GM12873 (cell line): ENCODE measurements around the gene KRT27.

ENCODE experiments used
- CTCF ChIP-seq: IDR thresholded peaks from 2 replicates; pipeline ENCODE4 v1.5.1; 2012; ENCODE audit warnings: low read depth, mild to moderate bottlenecking, moderate library complexity, low read length, control low read depth; ENCODE audit not compliant: insufficient read depth; ENCODE audit errors: missing control alignments

Gene KRT27

DNA sequence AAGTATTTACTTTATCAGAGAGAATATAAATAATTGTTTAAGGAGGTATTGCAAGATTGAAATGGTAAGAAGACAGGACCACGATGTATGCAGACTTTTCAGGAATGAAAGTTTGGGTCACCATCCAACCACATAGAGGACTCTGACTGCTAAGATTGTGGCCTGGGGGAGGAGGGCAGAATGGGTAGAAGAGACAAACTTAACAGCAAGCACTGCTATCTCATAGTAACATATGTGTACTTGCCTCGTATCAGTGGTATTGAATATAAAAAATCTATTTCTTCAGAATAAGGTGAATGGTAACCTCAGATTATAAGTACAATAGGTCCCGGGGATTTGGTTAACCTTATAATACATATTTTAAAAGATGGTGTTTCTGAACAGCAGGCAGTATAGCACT is 34.2 kb upstream of the KRT27 start:
- TF ChIP-seq CTCF: no peak

DNA sequence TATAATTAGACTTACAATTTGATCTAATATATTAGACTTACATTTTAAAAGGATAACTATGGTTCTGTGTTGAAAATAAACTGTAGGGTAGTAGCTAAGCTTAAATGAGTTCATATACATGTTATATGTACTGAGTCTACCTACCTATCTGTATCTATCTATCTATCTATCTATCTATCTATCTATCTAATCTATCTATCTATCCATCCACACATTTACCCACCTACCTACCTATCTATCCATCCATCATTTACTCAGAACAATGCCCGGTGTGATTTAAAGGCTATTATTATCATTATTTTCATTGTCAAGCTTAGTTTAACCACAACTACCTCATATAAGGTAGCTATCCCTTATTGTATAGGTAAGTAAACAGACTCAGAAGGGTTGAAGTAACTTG is 33.0 kb upstream of the KRT27 start:
- no peak for TF ChIP-seq CTCF

GRCh38 chr17:40813804-40814203 is 31.5 kb upstream of the KRT27 start:
- no peak for TF ChIP-seq CTCF

GRCh38 chr17:40812639-40813038 is 30.3 kb upstream of the KRT27 start:
- TF ChIP-seq CTCF: no peak

GRCh38 chr17:40810494-40810893 is 28.1 kb upstream of the KRT27 start:
- no peak for TF ChIP-seq CTCF

GRCh38 chr17:40809721-40810421 is 27.5 kb upstream of the KRT27 start:
- no peak for TF ChIP-seq CTCF

- TF ChIP-seq CTCF: no peak
Observed at GRCh38 chr17:40806131-40806530, 23.8 kb upstream of the KRT27 start.
